Stimulated activated CD8-positive, alpha-beta memory T cell treated with anti-CD3 and anti-CD28 coated beads, Interleukin-4, amount 100 ng/mL, for 1 hour (primary cell): ENCODE results near the gene COL4A2.

Source experiments
- DNase-seq, 2 donors: peaks; one replicate each; pipeline ENCODE4 v3.0.0-alpha.2; 2020; ENCODE audit warnings: low read depth in 2 of 2, low spot score in 1 of 2

Gene COL4A2

DNA sequence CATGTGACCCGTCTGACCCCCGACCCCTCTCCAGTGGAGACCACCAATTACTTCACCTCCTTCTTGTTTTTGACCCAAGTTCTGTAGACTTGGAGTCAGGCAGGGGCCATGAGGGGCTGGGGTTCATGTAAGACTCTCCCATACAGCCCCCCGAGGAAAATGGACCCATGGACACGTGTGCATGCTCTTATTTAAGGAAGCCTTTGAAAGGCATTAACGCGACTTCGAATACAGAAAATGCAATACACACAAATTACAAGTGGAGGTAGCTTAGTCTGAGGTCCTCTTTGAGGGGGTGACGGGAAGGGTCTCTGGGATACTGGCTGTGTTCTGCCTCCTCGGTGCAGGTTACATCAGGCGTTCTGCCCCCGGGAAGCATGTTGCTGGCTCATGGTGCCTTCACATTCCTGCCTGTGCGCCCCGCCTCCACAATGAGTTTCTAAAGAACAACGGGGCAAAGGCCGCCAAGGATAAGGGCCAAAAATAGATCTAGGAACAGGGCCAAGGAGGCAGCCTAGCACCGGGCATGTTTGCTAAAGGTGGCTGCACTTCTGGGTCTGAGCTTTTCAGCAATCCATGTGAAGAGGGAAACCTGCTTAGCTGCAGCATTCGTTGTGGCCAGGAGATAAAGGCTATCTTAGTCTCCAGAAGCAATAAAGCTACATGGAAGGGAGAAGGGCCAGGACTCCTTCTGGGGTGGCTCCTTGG is 199.9 kb downstream of the COL4A2 start:
- DNase-seq: no peak

DNA sequence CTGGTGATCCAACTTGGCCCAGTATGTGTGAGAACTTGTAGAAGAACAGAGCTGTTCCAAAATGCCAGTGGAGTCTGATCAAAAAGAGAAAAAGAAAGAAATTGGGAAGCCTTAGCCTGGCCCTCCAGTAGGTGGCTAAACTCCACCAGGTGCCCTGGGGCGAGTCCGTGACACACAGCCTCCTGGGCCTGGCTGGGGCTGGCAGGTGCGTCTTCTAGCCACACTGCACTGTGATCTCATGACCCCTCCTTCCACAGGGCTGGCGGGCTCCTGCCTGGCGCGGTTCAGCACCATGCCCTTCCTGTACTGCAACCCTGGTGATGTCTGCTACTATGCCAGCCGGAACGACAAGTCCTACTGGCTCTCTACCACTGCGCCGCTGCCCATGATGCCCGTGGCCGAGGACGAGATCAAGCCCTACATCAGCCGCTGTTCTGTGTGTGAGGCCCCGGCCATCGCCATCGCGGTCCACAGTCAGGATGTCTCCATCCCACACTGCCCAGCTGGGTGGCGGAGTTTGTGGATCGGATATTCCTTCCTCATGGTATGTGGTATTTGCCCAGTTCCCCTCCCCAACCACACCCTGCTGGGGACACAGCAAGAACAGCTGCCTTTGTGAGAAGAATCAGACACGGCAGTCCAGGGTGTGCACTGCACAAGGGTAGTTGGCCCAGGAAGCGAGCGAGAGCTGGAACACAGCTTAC is 200.7 kb downstream of the COL4A2 start:
- no peak for DNase-seq

DNA sequence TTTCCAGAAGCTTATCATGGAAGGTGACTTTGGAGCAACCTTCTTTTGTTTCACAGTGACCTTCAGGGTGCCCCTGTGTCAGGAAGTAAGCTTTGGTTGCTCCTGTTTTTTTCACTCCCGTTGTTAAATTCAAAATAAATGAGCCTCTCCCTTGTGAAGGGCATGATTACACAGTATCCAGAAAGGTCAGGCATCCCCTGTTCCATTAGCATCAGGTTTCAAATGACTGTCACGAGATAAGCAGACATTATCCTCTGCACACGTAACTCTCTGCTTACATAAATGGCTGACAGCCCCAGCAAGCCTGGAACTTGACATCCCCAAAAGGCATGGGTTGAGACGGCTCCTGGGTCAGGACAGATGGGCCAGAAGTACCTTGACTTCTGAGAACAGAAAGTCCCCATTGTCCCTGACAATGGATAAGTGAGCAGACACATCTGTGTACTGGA is 202.4 kb downstream of the COL4A2 start:
- DNase-seq: no peak

DNA sequence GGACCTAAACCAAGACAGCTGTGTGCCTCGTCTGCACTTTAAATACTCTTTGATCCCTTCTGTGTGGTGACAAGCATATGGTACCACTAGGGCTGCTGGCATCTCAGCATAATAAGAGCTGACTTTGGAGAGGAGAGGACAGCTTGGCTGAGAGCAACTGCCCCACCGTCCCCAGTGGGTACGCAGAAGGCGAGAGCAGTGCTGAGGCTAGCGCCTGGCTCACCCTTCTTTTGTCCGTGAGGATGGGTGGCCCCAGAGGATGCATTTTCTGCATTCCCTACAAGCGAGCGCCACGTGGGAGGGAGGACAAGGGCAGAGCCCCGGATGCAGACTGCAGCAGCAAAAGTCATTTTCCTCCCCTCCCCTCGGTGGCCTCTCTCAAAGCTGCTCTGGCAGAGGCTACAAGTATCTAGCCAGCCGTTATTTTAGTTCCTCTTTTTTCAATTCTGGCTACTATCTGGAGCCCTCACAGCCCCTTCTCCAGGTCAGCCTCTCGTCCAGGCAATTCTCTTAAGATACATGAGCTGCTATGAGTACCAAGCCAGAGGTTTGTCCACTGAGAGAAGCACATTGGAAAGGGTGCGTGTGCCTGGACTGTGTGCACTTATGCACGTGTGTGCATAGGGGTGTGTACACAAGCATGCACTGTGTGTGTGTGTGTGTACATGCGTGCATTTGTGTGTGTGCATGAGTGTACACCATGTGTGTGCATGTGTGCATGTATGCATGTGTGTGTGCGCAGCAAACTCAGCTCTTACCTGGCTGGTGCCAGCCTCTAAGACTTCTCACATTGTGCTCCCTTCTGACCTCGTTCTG is 203.1 kb downstream of the COL4A2 start:
- DNase-seq: no peak

DNA sequence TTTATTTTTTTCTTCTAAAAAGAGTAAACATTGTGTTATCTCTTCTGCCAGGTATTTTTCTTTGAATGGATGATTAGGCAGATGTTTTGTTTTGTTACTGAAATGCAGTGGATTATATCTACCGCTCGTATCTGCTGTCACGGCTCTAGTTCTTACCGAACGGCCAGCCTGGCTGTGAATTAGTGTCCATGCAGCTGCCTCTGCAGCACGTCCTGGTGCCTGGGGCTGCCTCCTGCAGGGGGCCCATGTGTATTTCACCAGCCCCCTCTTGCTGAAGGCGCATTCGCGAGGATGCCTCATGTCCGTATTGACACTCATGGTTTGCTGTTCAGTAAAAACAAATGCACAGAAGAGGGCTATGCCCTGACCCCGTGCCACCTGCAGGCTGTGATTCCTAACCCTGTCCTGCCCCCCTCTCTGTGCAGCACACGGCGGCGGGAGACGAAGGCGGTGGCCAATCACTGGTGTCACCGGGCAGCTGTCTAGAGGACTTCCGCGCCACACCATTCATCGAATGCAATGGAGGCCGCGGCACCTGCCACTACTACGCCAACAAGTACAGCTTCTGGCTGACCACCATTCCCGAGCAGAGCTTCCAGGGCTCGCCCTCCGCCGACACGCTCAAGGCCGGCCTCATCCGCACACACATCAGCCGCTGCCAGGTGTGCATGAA is 204.6 kb downstream of the COL4A2 start:
- DNase-seq: no peak

DNA sequence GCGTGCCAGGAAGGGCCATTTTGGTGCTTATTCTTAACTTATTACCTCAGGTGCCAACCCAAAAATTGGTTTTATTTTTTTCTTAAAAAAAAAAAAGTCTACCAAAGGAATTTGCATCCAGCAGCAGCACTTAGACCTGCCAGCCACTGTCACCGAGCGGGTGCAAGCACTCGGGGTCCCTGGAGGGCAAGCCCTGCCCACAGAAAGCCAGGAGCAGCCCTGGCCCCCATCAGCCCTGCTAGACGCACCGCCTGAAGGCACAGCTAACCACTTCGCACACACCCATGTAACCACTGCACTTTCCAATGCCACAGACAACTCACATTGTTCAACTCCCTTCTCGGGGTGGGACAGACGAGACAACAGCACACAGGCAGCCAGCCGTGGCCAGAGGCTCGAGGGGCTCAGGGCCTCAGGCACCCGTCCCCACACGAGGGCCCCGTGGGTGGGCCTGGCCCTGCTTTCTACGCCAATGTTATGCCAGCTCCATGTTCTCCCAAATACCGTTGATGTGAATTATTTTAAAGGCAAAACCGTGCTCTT is 205.2 kb downstream of the COL4A2 start:
- no peak for DNase-seq

DNA sequence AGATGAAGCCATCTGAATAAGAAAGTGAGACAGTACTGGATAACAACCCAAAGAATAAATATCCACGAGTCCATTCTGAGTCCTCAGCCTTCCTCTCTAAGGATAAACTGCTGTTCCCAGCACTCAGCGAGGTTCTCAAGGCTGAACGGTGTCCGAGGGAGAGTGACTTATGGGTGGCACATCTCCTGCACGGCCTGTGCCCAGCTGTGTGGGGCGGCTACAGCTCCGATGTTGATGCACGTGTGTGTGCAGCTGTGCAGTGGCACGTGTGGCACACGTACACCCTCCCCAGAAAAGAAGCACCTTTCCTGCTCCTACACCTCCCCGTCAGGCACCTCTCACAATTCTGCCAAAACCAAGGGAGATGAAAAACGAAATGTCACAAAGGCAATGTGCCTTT is 209.4 kb downstream of the COL4A2 start:
- DNase-seq: no peak

DNA sequence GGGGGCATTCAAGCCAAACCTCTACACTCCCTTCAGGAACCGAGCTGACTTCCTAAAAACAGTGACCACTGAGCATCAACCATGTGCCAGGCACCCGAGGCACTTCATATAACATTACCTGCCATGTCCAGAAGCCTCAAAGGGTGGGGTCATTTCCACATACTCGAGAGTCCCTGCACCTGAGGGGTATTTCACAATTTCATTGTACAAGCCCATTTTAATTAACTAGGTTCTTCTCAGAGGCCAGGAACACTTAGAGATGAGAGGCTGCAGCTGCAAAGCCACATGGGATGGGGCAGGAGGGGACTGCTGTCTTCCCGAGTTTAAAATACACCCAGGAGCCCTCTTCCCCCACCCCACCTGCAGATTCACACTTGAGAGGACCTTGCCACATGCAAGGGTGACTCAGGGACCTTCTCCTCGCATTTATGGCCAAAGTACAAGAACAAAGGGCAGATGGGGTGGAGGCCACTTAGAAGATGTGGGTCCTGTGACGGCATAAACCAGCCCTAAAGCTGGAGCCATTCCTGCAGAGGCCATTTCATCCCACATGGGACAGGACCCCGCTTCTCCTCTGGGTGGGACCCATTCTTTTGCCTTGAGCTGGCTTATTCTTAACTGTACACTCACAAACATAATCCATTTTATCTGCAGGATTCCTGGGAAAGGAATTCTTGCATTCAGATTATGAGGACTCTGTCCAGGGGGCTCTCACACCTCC is 210.6 kb downstream of the COL4A2 start:
- no peak for DNase-seq

DNA sequence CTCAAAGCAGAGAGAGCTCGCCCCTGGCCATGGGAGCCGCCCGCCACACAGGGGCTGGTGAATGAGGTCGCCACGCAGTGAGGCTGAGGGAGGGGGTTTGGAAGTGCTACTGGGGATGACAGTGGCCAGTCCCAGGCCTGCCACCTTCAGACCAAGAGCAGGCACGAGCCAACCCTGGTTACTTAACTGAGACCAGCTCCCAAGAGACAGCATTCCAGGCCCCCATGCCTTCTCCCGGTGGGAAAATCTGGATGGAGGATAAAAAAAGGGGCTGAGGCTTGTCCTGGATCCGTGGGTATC is 211.1 kb downstream of the COL4A2 start:
- DNase-seq: no peak

DNA sequence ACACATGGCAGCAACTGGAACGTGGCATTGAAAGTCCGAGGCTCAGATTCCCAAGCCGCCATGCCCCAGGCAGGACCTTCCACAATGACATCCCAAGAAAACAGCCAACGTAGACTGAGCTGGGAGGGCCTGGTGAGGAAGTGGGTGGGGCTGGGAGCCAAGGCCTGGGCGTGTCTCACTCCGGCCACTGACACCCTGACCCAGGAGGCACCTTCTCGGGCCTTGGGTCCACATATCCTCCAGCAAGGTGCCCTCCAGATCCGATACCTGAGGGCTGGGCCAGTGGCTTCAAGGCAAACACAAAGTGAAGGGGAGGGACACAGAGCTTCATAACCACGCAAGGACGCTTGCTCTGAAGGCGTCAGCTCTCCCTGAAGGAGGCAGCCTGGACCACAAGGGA is 211.5 kb downstream of the COL4A2 start:
- DNase-seq: no peak

DNA sequence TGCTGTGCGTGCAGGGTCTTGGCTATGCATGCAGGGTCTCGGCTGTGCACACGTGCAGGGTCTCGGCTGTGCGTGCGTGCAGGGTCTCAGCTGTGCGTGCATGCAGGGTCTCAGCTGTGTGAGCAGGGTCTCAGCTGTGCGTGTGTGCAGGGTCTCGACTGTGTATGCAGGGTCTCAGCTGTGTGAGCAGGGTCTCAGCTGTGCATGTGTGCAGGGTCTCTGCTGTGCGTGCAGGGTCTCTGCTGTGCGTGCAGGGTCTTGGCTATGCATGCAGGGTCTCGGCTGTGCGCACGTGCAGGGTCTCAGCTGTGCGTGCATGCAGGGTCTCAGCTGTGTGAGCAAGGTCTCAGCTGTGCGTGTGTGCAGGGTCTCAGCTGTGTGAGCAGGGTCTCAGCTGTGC is 212.0 kb downstream of the COL4A2 start:
- DNase-seq: no peak

DNA sequence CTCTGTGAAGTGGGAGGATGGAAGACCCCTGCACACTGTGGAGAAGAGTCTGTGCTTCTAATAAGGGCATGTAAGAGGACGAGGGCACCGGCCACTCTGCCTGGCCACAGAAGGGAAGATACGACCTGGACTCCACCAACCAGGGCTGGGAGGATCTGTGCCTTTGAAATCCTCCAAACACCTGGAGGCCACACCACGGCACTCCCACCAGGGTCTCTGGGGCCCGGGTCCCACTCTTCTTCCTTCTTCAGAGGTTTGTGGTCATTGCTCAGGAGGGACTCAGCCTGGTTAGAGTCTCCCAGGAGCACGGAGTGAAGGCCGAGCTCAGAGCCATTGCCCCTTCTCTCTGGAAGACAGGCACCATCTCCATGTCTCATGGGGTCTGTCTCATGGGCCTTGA is 212.4 kb downstream of the COL4A2 start:
- DNase-seq: no peak

DNA sequence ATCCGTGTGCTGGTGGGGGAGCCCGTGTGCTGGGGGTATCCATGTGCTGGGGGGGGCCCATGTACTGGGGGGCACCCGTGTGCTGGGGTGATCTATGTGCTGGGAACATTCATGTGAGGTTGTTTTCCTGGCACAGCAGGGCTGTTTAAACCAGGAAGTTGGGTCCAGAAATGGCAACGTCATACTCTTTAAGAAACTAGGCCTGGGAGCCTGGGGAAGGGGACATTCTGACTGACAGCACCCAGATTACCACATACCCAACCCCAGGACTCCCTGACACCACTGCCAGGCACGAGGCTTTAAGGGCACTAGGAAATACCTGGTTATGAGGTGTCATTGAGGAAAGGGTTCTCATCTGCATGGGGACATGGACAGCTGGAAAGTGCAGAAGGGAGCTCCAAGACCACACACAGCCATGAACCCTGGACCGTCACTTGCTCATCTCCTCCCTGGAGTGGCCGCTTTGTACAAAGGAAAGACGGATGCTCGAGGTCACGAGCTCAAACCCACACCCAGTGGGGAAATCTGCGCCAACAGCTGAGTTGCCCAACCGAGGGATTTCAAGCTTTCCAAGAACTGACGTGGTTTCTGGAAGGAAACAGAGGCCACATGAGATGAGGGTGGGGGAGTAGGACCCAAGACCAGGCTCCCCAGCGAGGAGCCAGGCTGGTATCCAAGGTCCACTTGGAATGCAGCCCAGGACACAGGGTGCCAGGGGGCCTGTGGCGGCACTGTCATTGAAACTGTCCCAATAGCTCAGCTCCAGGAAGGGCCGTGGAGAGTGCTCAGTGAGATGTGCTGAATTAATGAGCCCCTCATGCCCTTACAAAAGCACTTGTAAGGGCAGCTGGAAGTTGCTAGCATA is 213.6 kb downstream of the COL4A2 start:
- no peak for DNase-seq

DNA sequence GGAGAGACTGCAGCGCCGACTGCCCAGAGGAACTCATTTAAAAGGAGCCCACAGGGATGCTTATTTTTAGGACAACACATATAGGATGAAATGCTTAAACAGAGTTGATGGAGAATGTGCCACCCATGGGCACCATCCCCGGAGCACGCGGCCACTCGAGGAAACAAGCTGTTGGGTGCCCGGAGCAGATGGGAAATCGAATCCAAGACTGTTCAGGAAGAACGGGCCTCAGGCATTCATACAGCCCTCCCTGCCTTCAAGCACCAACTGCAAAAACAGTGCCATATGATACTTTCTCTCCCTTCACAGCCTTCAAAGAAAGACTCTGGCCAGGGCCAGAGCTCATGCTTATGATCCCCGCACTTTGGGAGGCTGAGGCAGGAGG is 214.2 kb downstream of the COL4A2 start:
- no peak for DNase-seq

DNA sequence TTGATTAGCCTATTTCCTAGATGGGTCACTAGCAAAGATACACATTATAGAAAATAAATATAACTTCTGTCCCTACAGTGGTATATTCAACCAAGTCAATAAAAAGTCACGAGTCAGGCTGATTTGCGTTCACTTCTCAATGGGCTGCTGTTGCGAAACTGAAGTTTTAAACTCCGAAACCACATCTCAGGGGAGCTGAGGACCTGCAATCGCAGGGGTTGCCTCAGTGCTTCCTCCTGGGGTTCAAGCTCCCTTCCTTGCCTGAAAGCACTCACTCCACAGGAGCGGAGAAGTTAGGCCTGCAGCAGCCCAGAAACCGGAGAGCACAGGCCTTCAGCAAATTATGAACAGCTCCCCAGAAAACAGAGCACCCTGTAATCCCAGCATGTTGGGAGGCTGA is 214.9 kb downstream of the COL4A2 start:
- DNase-seq: no peak

DNA sequence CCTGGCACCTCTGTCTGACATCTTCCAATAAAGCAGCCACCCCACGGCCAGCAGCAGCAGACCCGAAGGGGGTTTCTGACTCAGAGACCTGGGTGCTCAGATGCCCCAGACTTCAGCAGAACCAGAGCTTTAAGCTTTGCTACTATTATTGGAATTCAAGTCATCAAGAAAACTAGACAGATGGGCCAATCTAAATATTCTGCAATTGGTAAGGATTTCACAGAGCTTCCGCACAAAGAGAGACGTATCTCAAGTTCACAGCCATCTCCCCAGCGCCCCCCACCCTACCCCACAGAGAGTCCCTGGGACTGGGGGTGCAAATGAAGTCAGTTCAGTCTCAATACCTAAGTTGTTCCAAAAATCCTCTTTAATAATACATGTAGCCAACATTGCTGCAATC is 215.6 kb downstream of the COL4A2 start:
- DNase-seq: no peak

DNA sequence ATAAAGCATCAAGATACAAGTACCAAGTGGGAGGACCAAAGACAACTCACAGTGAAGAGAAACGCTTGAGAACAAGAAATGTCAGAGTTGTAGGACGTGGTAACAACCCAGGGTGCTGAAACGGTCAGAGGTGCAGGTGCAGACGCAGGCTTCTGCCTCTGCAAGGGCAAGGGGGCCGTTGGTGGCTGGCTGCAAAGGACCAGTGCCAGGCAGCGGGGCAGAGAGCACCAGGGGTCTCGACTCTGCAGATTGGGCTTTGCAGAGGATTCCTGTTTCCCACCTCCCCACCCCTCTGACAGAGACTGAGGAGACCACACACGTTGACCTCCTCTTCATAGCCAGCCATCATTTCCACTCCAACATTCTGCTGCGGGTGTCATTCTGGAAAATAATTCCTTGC is 216.1 kb downstream of the COL4A2 start:
- no peak for DNase-seq

DNA sequence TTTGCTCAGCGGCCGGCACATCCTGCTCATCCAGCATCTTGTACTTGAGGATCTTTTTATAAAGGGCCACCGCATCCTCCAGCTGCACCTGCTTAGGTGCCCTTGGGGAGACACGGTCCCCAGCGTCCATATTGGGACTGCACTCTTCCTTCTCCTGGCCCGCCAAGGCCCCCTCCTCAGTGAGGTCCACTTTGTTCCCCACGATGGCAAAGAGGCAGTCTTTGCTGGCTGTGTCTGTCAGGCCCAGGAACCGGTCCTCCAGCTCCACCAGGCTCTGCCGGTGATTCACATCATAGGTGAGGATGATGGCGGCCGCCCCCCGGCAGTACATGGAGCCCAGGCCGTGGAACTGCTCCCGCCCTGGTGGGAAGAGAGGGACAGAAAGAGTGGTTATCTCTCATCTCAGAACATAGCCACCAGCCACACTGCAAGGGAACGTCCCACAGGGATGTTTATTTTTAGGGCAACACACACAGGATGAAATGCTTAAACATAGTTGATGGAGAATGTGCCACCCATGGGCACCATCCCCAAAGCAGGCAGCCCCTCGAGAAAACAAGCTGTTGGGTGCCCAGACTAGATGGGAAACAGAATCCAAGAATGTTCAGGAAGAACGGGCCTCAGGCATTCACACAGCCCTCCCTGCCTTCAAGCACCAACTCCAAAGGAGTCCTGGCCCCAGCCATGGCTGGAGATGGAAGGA is 216.9 kb downstream of the COL4A2 start:
- no peak for DNase-seq

DNA sequence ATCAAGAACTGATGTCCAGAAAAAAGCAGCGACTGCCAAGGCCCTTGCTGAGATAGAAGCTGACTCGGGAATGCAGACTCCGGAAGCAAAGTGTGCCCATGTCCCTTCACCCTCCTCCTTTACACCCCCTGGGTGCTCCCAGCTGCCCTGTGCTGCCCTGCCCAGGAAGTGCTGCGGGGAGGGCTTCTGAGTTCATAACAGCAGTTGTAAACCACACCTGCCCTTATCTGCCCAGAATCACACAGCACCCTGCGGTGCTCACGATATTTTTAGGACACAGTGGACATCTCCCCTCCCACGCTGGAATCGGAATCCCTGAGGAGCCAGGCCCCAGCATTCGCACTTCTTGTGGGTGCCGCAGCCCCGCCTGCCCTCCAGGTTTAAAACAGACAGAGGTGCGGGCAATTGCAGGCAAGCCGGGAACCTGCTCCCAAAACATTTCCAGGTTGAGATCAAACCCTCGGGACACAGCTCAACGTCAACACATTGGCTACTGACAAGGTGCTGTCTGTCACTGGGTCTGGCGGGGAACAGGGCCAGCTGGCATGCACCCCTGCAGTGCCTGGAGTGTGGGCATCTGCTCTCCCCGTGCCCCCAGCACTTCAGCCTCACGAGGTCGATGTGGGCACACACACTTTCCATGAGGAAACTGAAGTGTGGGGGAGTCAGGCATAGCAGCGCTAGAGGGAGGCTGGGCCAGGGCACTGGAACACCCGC is 217.6 kb downstream of the COL4A2 start:
- no peak for DNase-seq
